ENCODE results near the gene DGKD. TPM values are rescaled to one million over a fixed set of nuclear protein-coding genes. Genes with fewer than 3 reads are reported as not detected.

DGKD gene
- total and polyA plus RNA-seq, 2 donors (not counting 1 experiment from before 2014, with no cell fraction given), result 224 to 396 TPM

GRCh38 chr2:233400341-233400740, 46.0 kb downstream of the DGKD start:
- 81% methylated on average over 4 of the region's 6 CpGs for WGBS (ENCODE audit: insufficient coverage)
- no peak for ATAC-seq (ENCODE audit: low read depth)
- Mint-ChIP-seq H3K9me3 (ENCODE audit: insufficient read depth) (no peaks in the 10 kb centered on the region), H3K4me1 (peaks cover 46% of the 10 kb centered on the region), H3K27me3 (no peaks in the 10 kb centered on the region), H3K27ac (peak overlapping the region; percentile 79), H3K4me3 (no peak overlapping the region)
- H3K4me3 ChIP-seq (ENCODE audit: control extremely low read depth in 1 of 5, extremely low read depth in 1 of 5, insufficient read depth in 1 of 5, low read depth in 2 of 5, low read length in 4 of 5), result no peak overlapping the region
- DNase-seq, result no peak
- intact Hi-C loops (cut with micrococcal nuclease), result no loop called here
- H3K4me2 ChIP-seq (replicated peaks; ENCODE audit: low read depth, low read length, poor library complexity, severe bottlenecking), result no peak overlapping the region
- H3K27ac ChIP-seq (ENCODE audit: low read length in 2 of 2), result peak overlapping the region; percentile 19 to 72
- H3K9me3 ChIP-seq (ENCODE audit: control extremely low read depth in 1 of 3, control insufficient read depth in 2 of 3, insufficient read depth in 1 of 3, low read length in 2 of 3), result peaks cover 0 to 4% (median 0%) of the 10 kb centered on the region in 3 donors
- no peaks in the 10 kb centered on the region for H3K27me3 ChIP-seq (replicated peaks in 1 of 4; ENCODE audit: control extremely low read depth in 1 of 4, control insufficient read depth in 3 of 4, insufficient read depth in 4 of 4, low read length in 3 of 4)
- POLR2A ChIA-PET, result no interaction called here
- CTCF ChIA-PET, result interaction anchor here (1.2 to 14.2 kb wide), 4 partner anchors 21 to 312 kb away, joined by 3 to 426 read pairs (median 112); partner anchors contain the start of genes DGKD and UGT1A5
- peaks cover 32 to 35% of the 10 kb centered on the region in 2 donors for H3K4me1 ChIP-seq (ENCODE audit: control insufficient read depth in 2 of 2, insufficient read depth in 2 of 2, low read length in 2 of 2)
- no peak overlapping the region for H2AFZ ChIP-seq (ENCODE audit: insufficient read depth, low read depth, low read length, poor library complexity, severe bottlenecking)
- H4K20me1 ChIP-seq (ENCODE audit: control insufficient read depth, insufficient read depth, low read length, poor library complexity, severe bottlenecking), result peaks cover 50% of the 10 kb centered on the region
- H3K9ac ChIP-seq (ENCODE audit: low read length), result no peak overlapping the region
- peaks cover 67% of the 10 kb centered on the region for H3K79me2 ChIP-seq (ENCODE audit: control insufficient read depth, insufficient read depth, low read length)
- peaks cover 20 to 53% of the 10 kb centered on the region in 2 experiments for H3K36me3 ChIP-seq (replicated peaks in 1 of 2; ENCODE audit: control extremely low read depth in 1 of 2, control insufficient read depth in 1 of 2, extremely low read depth in 1 of 2, insufficient read depth in 2 of 2, low read length in 1 of 2)
- no peak for TF ChIP-seq EZH2 (IDR thresholded peaks at IDR 0.05; ENCODE audit: borderline replicate concordance, insufficient read depth, low read depth, low read length, poor library complexity, severe bottlenecking)
- TF ChIP-seq, protein P1, sequence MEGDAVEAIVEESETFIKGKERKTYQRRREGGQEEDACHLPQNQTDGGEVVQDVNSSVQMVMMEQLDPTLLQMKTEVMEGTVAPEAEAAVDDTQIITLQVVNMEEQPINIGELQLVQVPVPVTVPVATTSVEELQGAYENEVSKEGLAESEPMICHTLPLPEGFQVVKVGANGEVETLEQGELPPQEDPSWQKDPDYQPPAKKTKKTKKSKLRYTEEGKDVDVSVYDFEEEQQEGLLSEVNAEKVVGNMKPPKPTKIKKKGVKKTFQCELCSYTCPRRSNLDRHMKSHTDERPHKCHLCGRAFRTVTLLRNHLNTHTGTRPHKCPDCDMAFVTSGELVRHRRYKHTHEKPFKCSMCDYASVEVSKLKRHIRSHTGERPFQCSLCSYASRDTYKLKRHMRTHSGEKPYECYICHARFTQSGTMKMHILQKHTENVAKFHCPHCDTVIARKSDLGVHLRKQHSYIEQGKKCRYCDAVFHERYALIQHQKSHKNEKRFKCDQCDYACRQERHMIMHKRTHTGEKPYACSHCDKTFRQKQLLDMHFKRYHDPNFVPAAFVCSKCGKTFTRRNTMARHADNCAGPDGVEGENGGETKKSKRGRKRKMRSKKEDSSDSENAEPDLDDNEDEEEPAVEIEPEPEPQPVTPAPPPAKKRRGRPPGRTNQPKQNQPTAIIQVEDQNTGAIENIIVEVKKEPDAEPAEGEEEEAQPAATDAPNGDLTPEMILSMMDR (IDR thresholded peaks at IDR 0.05), result no peak

DNA sequence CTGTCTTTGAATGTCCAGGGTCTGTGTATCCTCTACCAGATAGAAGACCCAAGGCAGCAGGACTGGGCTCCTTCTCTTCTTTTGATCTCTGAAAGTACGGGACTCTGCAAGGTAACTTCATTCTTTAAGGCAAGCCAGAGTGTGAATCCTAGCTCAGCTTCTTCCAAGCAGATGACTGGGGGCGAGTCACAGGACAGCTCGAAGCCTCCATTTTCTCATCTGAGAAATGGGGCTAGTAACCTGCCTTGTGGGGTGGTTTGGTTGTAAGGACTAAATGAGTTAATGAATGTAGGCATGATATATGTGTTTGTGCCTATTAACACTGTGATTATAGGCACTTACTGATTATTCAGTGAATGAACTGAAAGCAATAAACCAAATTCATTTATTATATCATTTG, 46.7 kb downstream of the DGKD start:
- Histone ChIP-seq H3K79me2 (ENCODE audit: control insufficient read depth, insufficient read depth, low read length) (peaks cover 67% of the 10 kb centered on the region), H3K4me2 (replicated peaks; ENCODE audit: low read depth, low read length, poor library complexity, severe bottlenecking) (no peak overlapping the region), H3K36me3 (replicated peaks in 1 of 2; ENCODE audit: control extremely low read depth in 1 of 2, control insufficient read depth in 1 of 2, extremely low read depth in 1 of 2, insufficient read depth in 2 of 2, low read length in 1 of 2) (peaks cover 23 to 51% of the 10 kb centered on the region in 2 experiments), H3K9me3 (ENCODE audit: control extremely low read depth in 1 of 3, control insufficient read depth in 2 of 3, insufficient read depth in 1 of 3, low read length in 2 of 3) (peaks cover 0 to 4% (median 0%) of the 10 kb centered on the region in 3 donors), H3K27ac (ENCODE audit: low read length in 2 of 2) (peak overlapping the region in 1 of 2 donors; percentile 72), H3K27me3 (replicated peaks in 1 of 4; ENCODE audit: control extremely low read depth in 1 of 4, control insufficient read depth in 3 of 4, insufficient read depth in 4 of 4, low read length in 3 of 4) (no peaks in the 10 kb centered on the region), H2AFZ (ENCODE audit: insufficient read depth, low read depth, low read length, poor library complexity, severe bottlenecking) (no peak overlapping the region), H3K4me3 (ENCODE audit: control extremely low read depth in 1 of 5, extremely low read depth in 1 of 5, insufficient read depth in 1 of 5, low read depth in 2 of 5, low read length in 4 of 5) (no peak overlapping the region), H3K4me1 (ENCODE audit: control insufficient read depth in 2 of 2, insufficient read depth in 2 of 2, low read length in 2 of 2) (peaks cover 32 to 34% of the 10 kb centered on the region in 2 donors), H3K9ac (ENCODE audit: low read length) (no peak overlapping the region), H4K20me1 (ENCODE audit: control insufficient read depth, insufficient read depth, low read length, poor library complexity, severe bottlenecking) (peaks cover 43% of the 10 kb centered on the region)
- Mint-ChIP-seq H3K4me1 (peaks cover 45% of the 10 kb centered on the region), H3K27ac (peak overlapping the region; percentile 79), H3K4me3 (no peak overlapping the region), H3K27me3 (no peaks in the 10 kb centered on the region), H3K9me3 (ENCODE audit: insufficient read depth) (no peaks in the 10 kb centered on the region)
- intact Hi-C loops (cut with micrococcal nuclease), result no loop called here
- TF ChIP-seq, protein P1 (IDR thresholded peaks at IDR 0.05), result no peak
- no peak for TF ChIP-seq EZH2 (IDR thresholded peaks at IDR 0.05; ENCODE audit: borderline replicate concordance, insufficient read depth, low read depth, low read length, poor library complexity, severe bottlenecking)
- ChIA-PET CTCF (interaction anchor here (1.2 to 14.2 kb wide), 5 partner anchors 15 to 311 kb away, joined by 3 to 426 read pairs (median 6); partner anchors contain the start of genes DGKD and UGT1A5), POLR2A (no interaction called here)
- 100% methylated on average over 2 of the region's 3 CpGs for WGBS (ENCODE audit: insufficient coverage)
- ATAC-seq (ENCODE audit: low read depth) (no peak), DNase-seq (no peak)
